ENCODE measurements around the gene ZNF827.

GRCh38 chr4:145814246-145814645 lies 124.4 kb downstream of the ZNF827 start:
- TF ChIP-seq CTCF (IDR thresholded peaks at IDR 0.05) (no peak), EP300 (IDR thresholded peaks at IDR 0.05) (no peak), POLR2AphosphoS5 (IDR thresholded peaks at IDR 0.05) (no peak)
